Progenitor cell of endocrine pancreas (in vitro differentiated cells): ENCODE measurements around the gene NOTCH1. TPM values are rescaled to one million over a fixed set of nuclear protein-coding genes. Genes with fewer than 3 reads are reported as not detected.

Experiments used
- DNase-seq: peaks from one replicate; pipeline ENCODE4 v3.0.0; 2021; ENCODE audit warnings: low spot score; ENCODE audit not compliant: unreplicated experiment
- H3K27ac Mint-ChIP-seq: 2 replicates; pipeline ENCODE4 v1.8.0; 2021; ENCODE audit warnings: mild to moderate bottlenecking, moderate library complexity, mixed read lengths
- H3K27me3 Mint-ChIP-seq: 2 replicates; pipeline ENCODE4 v1.8.0; 2021; ENCODE audit warnings: mixed read lengths
- H3K36me3 Mint-ChIP-seq: 2 replicates; pipeline ENCODE4 v1.8.0; 2022; ENCODE audit warnings: mixed read lengths; ENCODE audit not compliant: insufficient read depth
- H3K4me1 Mint-ChIP-seq: 2 replicates; pipeline ENCODE4 v1.8.0; 2021; ENCODE audit warnings: low read depth, mixed read lengths
- H3K4me3 Mint-ChIP-seq: 2 replicates; pipeline ENCODE4 v1.8.0; 2021; ENCODE audit warnings: low read depth, mild to moderate bottlenecking, moderate library complexity, mixed read lengths
- H3K9me3 Mint-ChIP-seq: 2 replicates; pipeline ENCODE4 v1.8.0; 2021; ENCODE audit warnings: low read depth, mixed read lengths
- total RNA-seq: library from RNA; stranded (reverse); gene quantifications from 2 replicates; pipeline ENCODE4 v1.2.1, GENCODE V29; 2021
- TF ChIP-seq, protein P1 (sequence below): fragments of 200-600 bp; sonication (generic); IDR thresholded peaks from one replicate; pipeline ENCODE4 v1.5.0; 2021; ENCODE audit warnings: antibody characterized with exemption, mild to moderate bottlenecking; ENCODE audit not compliant: unreplicated experiment

Gene NOTCH1
- total RNA-seq, 1 donor from 2014 or later = 130 TPM

DNA sequence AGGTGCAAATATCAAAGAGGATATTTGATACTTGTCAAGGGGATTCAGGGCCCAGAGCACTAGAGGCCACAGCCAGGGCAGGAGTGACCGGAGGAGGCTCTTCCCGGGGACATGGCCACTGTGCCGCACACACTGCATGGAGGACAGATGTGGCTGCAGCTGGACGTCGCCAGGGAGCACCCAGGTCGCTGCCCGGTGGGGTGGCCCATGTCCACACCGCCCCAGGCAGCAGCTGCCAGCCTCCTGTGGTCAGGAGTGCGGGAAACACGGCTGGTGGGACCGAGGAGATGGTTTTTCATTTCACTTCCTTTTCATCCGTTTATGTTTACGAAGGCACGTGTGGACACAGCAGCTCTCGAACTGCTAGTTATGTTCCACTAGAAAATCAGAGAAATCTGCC lies 78.1 kb downstream of the NOTCH1 start:
- peaks cover 16% of the 10 kb centered on the region for H3K36me3 Mint-ChIP-seq
- H3K27ac Mint-ChIP-seq = no peak overlapping the region
- no peaks in the 10 kb centered on the region for H3K27me3 Mint-ChIP-seq
- no peak overlapping the region for H3K4me3 Mint-ChIP-seq
- no peaks in the 10 kb centered on the region for H3K9me3 Mint-ChIP-seq
- no peaks in the 10 kb centered on the region for H3K4me1 Mint-ChIP-seq
- no peak for DNase-seq
- TF ChIP-seq, protein P1, sequence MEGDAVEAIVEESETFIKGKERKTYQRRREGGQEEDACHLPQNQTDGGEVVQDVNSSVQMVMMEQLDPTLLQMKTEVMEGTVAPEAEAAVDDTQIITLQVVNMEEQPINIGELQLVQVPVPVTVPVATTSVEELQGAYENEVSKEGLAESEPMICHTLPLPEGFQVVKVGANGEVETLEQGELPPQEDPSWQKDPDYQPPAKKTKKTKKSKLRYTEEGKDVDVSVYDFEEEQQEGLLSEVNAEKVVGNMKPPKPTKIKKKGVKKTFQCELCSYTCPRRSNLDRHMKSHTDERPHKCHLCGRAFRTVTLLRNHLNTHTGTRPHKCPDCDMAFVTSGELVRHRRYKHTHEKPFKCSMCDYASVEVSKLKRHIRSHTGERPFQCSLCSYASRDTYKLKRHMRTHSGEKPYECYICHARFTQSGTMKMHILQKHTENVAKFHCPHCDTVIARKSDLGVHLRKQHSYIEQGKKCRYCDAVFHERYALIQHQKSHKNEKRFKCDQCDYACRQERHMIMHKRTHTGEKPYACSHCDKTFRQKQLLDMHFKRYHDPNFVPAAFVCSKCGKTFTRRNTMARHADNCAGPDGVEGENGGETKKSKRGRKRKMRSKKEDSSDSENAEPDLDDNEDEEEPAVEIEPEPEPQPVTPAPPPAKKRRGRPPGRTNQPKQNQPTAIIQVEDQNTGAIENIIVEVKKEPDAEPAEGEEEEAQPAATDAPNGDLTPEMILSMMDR = no peak

GRCh38 chr9:136466155-136466541 lies 79.7 kb downstream of the NOTCH1 start:
- Mint-ChIP-seq H3K27me3 (no peaks in the 10 kb centered on the region), H3K27ac (no peak overlapping the region), H3K4me1 (no peaks in the 10 kb centered on the region), H3K9me3 (no peaks in the 10 kb centered on the region), H3K4me3 (no peak overlapping the region), H3K36me3 (peaks cover 20% of the 10 kb centered on the region)
- DNase-seq = no peak
- TF ChIP-seq, protein P1 = no peak

GRCh38 chr9:136465500-136466154 lies 80.2 kb downstream of the NOTCH1 start:
- no peak overlapping the region for H3K4me3 Mint-ChIP-seq
- no peak for DNase-seq
- H3K4me1 Mint-ChIP-seq = no peaks in the 10 kb centered on the region
- TF ChIP-seq, protein P1 = no peak
- H3K27ac Mint-ChIP-seq = no peak overlapping the region
- peaks cover 19% of the 10 kb centered on the region for H3K36me3 Mint-ChIP-seq
- no peaks in the 10 kb centered on the region for H3K9me3 Mint-ChIP-seq
- no peaks in the 10 kb centered on the region for H3K27me3 Mint-ChIP-seq

- Mint-ChIP-seq H3K4me3 (no peak overlapping the region), H3K9me3 (no peaks in the 10 kb centered on the region), H3K27me3 (no peaks in the 10 kb centered on the region), H3K36me3 (peaks cover 22% of the 10 kb centered on the region), H3K27ac (no peak overlapping the region), H3K4me1 (no peaks in the 10 kb centered on the region)
- TF ChIP-seq, protein P1 = no peak
- DNase-seq = no peak
These were observed 81.6 kb downstream of the NOTCH1 start for GRCh38 chr9:136464241-136464640.

- no peak overlapping the region for H3K4me3 Mint-ChIP-seq
- H3K27me3 Mint-ChIP-seq = no peaks in the 10 kb centered on the region
- peaks cover 28% of the 10 kb centered on the region for H3K36me3 Mint-ChIP-seq
- no peaks in the 10 kb centered on the region for H3K4me1 Mint-ChIP-seq
- H3K27ac Mint-ChIP-seq = no peak overlapping the region
- TF ChIP-seq, protein P1 = no peak
- no peaks in the 10 kb centered on the region for H3K9me3 Mint-ChIP-seq
- no peak for DNase-seq
These were observed 82.3 kb downstream of the NOTCH1 start for GRCh38 chr9:136463578-136463977.
